Upper lobe of left lung (tissue), 4 donors: Measurements from ENCODE around the gene SYNGAP1.

Experiments used
- POLR2A ChIP-seq, 4 donors: fragments of 450-650 bp; IDR thresholded peaks; one replicate each; pipeline ENCODE4 v1.5.1; 2016 to 2017; ENCODE audit warnings: antibody characterized with exemption in 4 of 4, mild to moderate bottlenecking in 2 of 4
- TF ChIP-seq, protein P1 (sequence below), 6 experiments: fragments of 450-650 bp in 4 of 6; fragments of 200-600 bp in 2 of 6; sonication (generic) in 2 of 6; IDR thresholded peaks; one replicate each; pipeline ENCODE4 v1.5.1; 2016 to 2019; ENCODE audit warnings: antibody characterized with exemption in 6 of 6

DNA sequence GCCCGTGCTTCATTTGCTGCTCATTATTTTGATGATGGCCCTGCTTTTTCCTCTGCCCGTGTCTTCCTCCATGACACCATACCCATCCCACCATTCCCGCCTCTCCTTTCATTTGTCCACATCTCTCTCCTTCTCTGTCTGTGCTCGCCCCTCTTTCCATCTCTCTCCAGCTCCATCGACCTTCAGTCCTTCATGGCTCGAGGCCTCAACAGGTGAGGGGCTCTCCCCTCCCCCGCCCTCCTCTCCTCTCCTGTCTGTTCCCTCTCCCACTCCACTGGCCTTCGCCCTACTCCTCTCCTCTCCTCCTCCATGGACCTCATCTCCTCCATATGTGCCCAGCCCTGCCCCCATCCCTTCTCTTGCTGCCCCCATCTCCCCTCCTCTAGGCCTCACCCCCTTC, 22.4 kb downstream of the SYNGAP1 start:
- TF ChIP-seq, protein P1, sequence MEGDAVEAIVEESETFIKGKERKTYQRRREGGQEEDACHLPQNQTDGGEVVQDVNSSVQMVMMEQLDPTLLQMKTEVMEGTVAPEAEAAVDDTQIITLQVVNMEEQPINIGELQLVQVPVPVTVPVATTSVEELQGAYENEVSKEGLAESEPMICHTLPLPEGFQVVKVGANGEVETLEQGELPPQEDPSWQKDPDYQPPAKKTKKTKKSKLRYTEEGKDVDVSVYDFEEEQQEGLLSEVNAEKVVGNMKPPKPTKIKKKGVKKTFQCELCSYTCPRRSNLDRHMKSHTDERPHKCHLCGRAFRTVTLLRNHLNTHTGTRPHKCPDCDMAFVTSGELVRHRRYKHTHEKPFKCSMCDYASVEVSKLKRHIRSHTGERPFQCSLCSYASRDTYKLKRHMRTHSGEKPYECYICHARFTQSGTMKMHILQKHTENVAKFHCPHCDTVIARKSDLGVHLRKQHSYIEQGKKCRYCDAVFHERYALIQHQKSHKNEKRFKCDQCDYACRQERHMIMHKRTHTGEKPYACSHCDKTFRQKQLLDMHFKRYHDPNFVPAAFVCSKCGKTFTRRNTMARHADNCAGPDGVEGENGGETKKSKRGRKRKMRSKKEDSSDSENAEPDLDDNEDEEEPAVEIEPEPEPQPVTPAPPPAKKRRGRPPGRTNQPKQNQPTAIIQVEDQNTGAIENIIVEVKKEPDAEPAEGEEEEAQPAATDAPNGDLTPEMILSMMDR (IDR thresholded peaks at IDR 0.05) = no peak
- TF ChIP-seq POLR2A (IDR thresholded peaks at IDR 0.05) = no peak
